Measurements from ENCODE around the gene MUC6. TPM values are rescaled to one million over a fixed set of nuclear protein-coding genes. Genes with fewer than 3 reads are reported as not detected.

The MUC6 gene
- total RNA-seq, 2 donors from 2014 or later = not detected

GRCh38 chr11:1069740-1070139, 33.2 kb upstream of the MUC6 start:
- no peak for DNase-seq (ENCODE audit: low spot score)
- H3K27me3 ChIP-seq = no peaks in the 10 kb centered on the region

GRCh38 chr11:1067812-1068496, 31.4 kb upstream of the MUC6 start:
- Histone ChIP-seq H3K27me3 (no peaks in the 10 kb centered on the region), H3K36me3 (no peaks in the 10 kb centered on the region), H3K9me3 (no peaks in the 10 kb centered on the region), H3K27ac (no peak overlapping the region), H3K4me1 (peaks cover 0 to 13% of the 10 kb centered on the region in 2 donors), H3K4me3 (no peak overlapping the region)
- no peak for DNase-seq (ENCODE audit: low spot score)
- TF ChIP-seq CTCF (IDR thresholded peaks at IDR 0.05) = no peak

More at GRCh38 chr11:1069740-1070139, 33.2 kb upstream of the MUC6 start:
- Histone ChIP-seq H3K4me3 (no peak overlapping the region), H3K4me1 (peaks cover 0 to 12% of the 10 kb centered on the region in 2 donors), H3K36me3 (no peaks in the 10 kb centered on the region), H3K27ac (no peak overlapping the region), H3K9me3 (no peaks in the 10 kb centered on the region)
- no peak for TF ChIP-seq CTCF (IDR thresholded peaks at IDR 0.05)

- Histone ChIP-seq H3K27me3 (no peaks in the 10 kb centered on the region), H3K4me3 (no peak overlapping the region), H3K9me3 (peaks cover 0 to 14% of the 10 kb centered on the region in 2 donors), H3K4me1 (peaks cover 0 to 10% of the 10 kb centered on the region in 2 donors), H3K36me3 (no peaks in the 10 kb centered on the region), H3K27ac (no peak overlapping the region)
- TF ChIP-seq CTCF (IDR thresholded peaks at IDR 0.05) = no peak
- no peak for DNase-seq (ENCODE audit: low spot score)
These were observed 27.6 kb upstream of the MUC6 start for GRCh38 chr11:1064167-1064566.

- TF ChIP-seq CTCF (IDR thresholded peaks at IDR 0.05) = no peak
- H3K4me1 ChIP-seq = peaks cover 0 to 10% of the 10 kb centered on the region in 2 donors
- H3K9me3 ChIP-seq = peaks cover 0 to 14% of the 10 kb centered on the region in 2 donors
- no peak overlapping the region for H3K4me3 ChIP-seq
- no peaks in the 10 kb centered on the region for H3K27me3 ChIP-seq
- DNase-seq (ENCODE audit: low spot score) = no peak
- no peaks in the 10 kb centered on the region for H3K36me3 ChIP-seq
- no peak overlapping the region for H3K27ac ChIP-seq
These were observed 25.7 kb upstream of the MUC6 start for GRCh38 chr11:1062075-1062820.

GRCh38 chr11:1060852-1061616, 24.5 kb upstream of the MUC6 start:
- DNase-seq (ENCODE audit: low spot score) = no peak
- Histone ChIP-seq H3K36me3 (no peaks in the 10 kb centered on the region), H3K9me3 (peaks cover 0 to 14% of the 10 kb centered on the region in 2 donors), H3K4me1 (peaks cover 0 to 10% of the 10 kb centered on the region in 2 donors), H3K27me3 (no peaks in the 10 kb centered on the region), H3K27ac (no peak overlapping the region), H3K4me3 (no peak overlapping the region)
- TF ChIP-seq CTCF (IDR thresholded peaks at IDR 0.05) = no peak
